Measurements from ENCODE around the gene ADARB2.

The ADARB2 gene

GRCh38 chr10:1531883-1532597 lies 205.3 kb downstream of the ADARB2 start:
- H3K9me3 Mint-ChIP-seq = no peaks in the 10 kb centered on the region
- H3K36me3 Mint-ChIP-seq (ENCODE audit: insufficient read depth) = no peaks in the 10 kb centered on the region
- no peak overlapping the region for H3K27ac Mint-ChIP-seq
- DNase-seq = no peak
- no peak overlapping the region for H3K4me3 Mint-ChIP-seq
- no peaks in the 10 kb centered on the region for H3K4me1 Mint-ChIP-seq (ENCODE audit: low read depth in 2 of 2)
- H3K27me3 Mint-ChIP-seq = peaks cover 42 to 60% of the 10 kb centered on the region in 2 donors
- ATAC-seq (replicated peaks) = no peak

- no peak for ATAC-seq (replicated peaks)
- DNase-seq = no peak
- Mint-ChIP-seq H3K27ac (no peak overlapping the region), H3K36me3 (ENCODE audit: insufficient read depth) (no peaks in the 10 kb centered on the region), H3K9me3 (no peaks in the 10 kb centered on the region), H3K4me3 (no peak overlapping the region), H3K27me3 (peaks cover 42 to 63% of the 10 kb centered on the region in 2 donors), H3K4me1 (ENCODE audit: low read depth in 2 of 2) (no peaks in the 10 kb centered on the region)
Observed at GRCh38 chr10:1530871-1531517, 206.3 kb downstream of the ADARB2 start.

DNA sequence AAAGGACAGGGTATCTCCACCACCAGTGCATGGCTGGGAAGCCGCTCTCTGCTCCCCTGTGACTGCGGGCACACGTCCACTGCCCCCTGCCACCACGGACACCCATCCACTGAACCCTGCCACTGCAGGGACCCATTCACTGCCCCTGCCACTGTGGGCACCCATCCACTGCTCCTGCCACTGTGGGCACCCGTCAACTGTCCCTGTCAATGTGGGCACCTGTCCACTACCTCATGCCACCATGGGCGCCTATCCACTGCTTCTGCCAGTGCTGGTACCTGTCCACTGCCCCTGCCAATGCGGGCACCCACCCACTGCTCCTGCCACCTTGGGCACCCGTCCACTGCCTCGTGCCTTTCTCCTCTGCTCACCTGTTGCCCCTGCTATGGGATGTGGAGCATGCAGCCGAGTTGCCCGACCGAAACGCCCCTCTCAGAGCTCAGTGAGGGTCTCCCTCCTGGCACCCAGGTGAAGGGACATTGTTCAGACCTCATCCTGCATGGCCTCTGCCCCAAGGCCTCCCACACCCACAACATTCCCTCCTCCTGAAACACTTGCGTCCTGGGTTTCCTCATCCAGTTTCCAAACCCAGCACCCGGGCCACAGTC lies 207.4 kb downstream of the ADARB2 start:
- ATAC-seq (replicated peaks) = no peak
- no peaks in the 10 kb centered on the region for H3K36me3 Mint-ChIP-seq (ENCODE audit: insufficient read depth)
- no peak for DNase-seq
- H3K27me3 Mint-ChIP-seq = peaks cover 53 to 65% of the 10 kb centered on the region in 2 donors
- no peaks in the 10 kb centered on the region for H3K9me3 Mint-ChIP-seq
- no peak overlapping the region for H3K27ac Mint-ChIP-seq
- no peak overlapping the region for H3K4me3 Mint-ChIP-seq
- no peaks in the 10 kb centered on the region for H3K4me1 Mint-ChIP-seq (ENCODE audit: low read depth in 2 of 2)

DNA sequence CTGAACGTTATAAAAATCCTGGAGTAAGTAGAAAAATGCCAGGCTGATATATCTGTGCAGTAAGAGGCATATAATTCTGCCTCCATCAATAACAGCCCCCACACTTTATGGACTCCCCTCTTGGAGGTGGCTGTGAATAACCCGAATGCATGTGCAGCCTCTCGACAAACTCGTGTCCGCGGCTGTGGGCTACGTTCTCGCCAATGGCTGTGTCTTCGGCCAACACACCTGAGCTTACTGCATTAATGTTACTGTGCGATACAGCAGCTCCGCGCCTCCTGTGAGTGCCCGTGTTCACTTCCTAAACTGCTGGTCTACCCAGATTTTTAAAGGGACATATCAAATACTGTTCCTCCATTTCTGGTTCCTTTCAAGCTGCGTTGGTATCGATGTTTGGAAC lies 209.4 kb downstream of the ADARB2 start:
- Mint-ChIP-seq H3K4me1 (ENCODE audit: low read depth in 2 of 2) (no peaks in the 10 kb centered on the region), H3K27ac (no peak overlapping the region), H3K36me3 (ENCODE audit: insufficient read depth) (no peaks in the 10 kb centered on the region), H3K27me3 (peaks cover 48 to 56% of the 10 kb centered on the region in 2 donors), H3K4me3 (no peak overlapping the region), H3K9me3 (no peaks in the 10 kb centered on the region)
- no peak for DNase-seq
- ATAC-seq (replicated peaks) = no peak

DNA sequence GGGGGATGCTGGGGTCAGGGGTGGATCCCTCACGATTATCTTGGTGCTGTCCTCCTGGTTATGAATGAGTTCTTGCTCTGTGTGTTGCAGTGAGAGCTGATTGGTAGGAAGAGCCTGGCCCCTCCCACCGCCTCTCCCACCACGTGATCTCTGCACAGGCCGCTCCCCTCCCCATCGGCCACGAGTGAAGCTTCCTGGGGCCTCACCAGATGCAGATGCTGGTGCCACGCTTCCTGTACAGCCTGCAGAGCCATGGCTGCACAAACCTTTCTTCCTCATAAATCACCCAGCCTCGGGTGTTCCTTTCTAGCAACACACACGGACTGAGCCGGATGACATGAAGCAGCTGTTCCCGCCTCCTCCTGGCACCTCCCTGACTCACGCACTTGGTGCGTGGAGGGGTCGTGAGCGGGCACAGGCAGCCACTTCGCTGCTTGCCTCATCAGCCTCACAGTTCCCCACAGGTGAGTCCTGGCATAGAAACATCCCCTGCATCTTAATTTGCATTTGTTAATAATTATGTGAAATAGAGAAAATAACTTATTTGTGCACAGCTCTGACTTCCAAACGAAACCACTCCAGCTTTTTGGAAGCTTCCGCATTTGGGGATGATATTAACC lies 210.8 kb downstream of the ADARB2 start:
- ATAC-seq (replicated peaks) (no peak), DNase-seq (no peak)
- no peaks in the 10 kb centered on the region for H3K36me3 Mint-ChIP-seq (ENCODE audit: insufficient read depth)
- H3K27ac Mint-ChIP-seq = no peak overlapping the region
- peaks cover 46 to 50% of the 10 kb centered on the region in 2 donors for H3K27me3 Mint-ChIP-seq
- H3K4me1 Mint-ChIP-seq (ENCODE audit: low read depth in 2 of 2) = no peaks in the 10 kb centered on the region
- no peaks in the 10 kb centered on the region for H3K9me3 Mint-ChIP-seq
- no peak overlapping the region for H3K4me3 Mint-ChIP-seq

GRCh38 chr10:1525354-1526162 lies 211.8 kb downstream of the ADARB2 start:
- H3K27me3 Mint-ChIP-seq = peaks cover 42 to 45% of the 10 kb centered on the region in 2 donors
- H3K27ac Mint-ChIP-seq = no peak overlapping the region
- H3K4me1 Mint-ChIP-seq (ENCODE audit: low read depth in 2 of 2) = no peaks in the 10 kb centered on the region
- no peaks in the 10 kb centered on the region for H3K36me3 Mint-ChIP-seq (ENCODE audit: insufficient read depth)
- no peak overlapping the region for H3K4me3 Mint-ChIP-seq
- no peaks in the 10 kb centered on the region for H3K9me3 Mint-ChIP-seq
- no peak for DNase-seq
- no peak for ATAC-seq (replicated peaks)

DNA sequence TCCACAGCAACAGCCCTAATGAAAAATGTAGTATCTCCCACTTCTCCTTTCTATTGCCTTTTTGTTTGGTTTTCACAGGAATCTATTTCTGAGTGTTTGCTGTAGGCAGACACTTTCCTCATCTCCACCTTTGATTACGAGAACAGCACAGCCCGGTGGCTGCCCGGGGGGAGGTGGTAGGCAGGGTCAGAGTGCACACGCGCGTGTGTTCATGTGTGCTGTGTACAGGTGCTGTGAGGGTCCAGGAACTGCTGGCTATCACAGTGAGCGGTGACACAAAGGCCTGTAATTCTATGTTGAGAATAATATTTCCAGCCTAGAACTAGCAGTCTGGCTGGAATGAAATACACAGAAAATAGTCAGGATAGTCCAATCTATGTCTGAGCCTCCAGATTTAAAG lies 212.8 kb downstream of the ADARB2 start:
- no peak for ATAC-seq (replicated peaks)
- peaks cover 31 to 35% of the 10 kb centered on the region in 2 donors for H3K27me3 Mint-ChIP-seq
- H3K4me1 Mint-ChIP-seq (ENCODE audit: low read depth in 2 of 2) = no peaks in the 10 kb centered on the region
- no peaks in the 10 kb centered on the region for H3K9me3 Mint-ChIP-seq
- no peak for DNase-seq
- H3K36me3 Mint-ChIP-seq (ENCODE audit: insufficient read depth) = no peaks in the 10 kb centered on the region
- H3K4me3 Mint-ChIP-seq = no peak overlapping the region
- no peak overlapping the region for H3K27ac Mint-ChIP-seq

DNA sequence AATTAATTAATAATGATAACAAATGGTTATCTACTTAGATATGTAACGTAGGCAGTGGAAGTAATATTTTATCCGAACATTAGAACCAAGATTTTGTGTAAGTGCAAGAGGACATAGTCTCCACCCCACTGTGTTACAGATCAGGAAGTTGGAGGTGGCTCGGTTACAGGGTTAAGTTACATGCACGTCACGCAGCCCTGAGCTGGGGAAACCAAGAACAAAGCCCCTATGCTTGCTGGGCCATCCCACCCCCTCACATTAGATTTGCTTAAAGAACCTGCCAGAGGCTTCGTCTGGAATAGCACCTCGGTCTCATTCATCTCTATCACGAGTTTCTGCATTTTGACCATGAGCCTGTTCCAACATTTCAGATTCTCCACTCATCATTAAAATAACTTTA lies 214.1 kb downstream of the ADARB2 start:
- no peak for DNase-seq
- Mint-ChIP-seq H3K4me3 (no peak overlapping the region), H3K27me3 (peaks cover 22 to 24% of the 10 kb centered on the region in 2 donors), H3K27ac (no peak overlapping the region), H3K4me1 (ENCODE audit: low read depth in 2 of 2) (no peaks in the 10 kb centered on the region), H3K9me3 (no peaks in the 10 kb centered on the region), H3K36me3 (ENCODE audit: insufficient read depth) (no peaks in the 10 kb centered on the region)
- no peak for ATAC-seq (replicated peaks)

GRCh38 chr10:1522237-1522636 lies 215.1 kb downstream of the ADARB2 start:
- DNase-seq (no peak), ATAC-seq (replicated peaks) (no peak)
- Mint-ChIP-seq H3K4me3 (no peak overlapping the region), H3K4me1 (ENCODE audit: low read depth in 2 of 2) (no peaks in the 10 kb centered on the region), H3K36me3 (ENCODE audit: insufficient read depth) (no peaks in the 10 kb centered on the region), H3K27ac (no peak overlapping the region), H3K9me3 (no peaks in the 10 kb centered on the region), H3K27me3 (peaks cover 19 to 27% of the 10 kb centered on the region in 2 donors)

DNA sequence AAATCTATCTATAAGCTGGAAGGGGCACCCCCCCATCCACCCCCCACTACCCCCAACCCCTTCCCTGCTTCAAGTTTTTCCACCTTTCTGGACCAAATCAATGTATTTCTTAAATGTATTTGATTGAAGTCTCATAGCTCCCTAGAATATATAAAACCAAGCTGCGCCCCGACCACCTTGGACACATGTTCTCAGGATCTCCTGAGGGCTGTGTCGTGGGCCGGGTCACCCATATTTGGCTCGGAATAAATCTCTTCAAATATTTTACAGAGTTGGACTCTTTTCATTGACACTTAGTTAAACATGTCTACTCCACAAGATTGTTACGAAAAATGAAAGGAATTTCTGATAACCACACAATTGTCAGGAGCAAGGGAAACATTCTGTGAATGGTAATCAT lies 215.6 kb downstream of the ADARB2 start:
- ATAC-seq (replicated peaks) (no peak), DNase-seq (no peak)
- Mint-ChIP-seq H3K27ac (no peak overlapping the region), H3K4me3 (no peak overlapping the region), H3K4me1 (ENCODE audit: low read depth in 2 of 2) (no peaks in the 10 kb centered on the region), H3K36me3 (ENCODE audit: insufficient read depth) (no peaks in the 10 kb centered on the region), H3K9me3 (no peaks in the 10 kb centered on the region), H3K27me3 (peaks cover 17 to 32% of the 10 kb centered on the region in 2 donors)

- Mint-ChIP-seq H3K27ac (no peak overlapping the region), H3K9me3 (no peaks in the 10 kb centered on the region), H3K27me3 (peaks cover 17 to 35% of the 10 kb centered on the region in 2 donors), H3K4me3 (no peak overlapping the region), H3K36me3 (ENCODE audit: insufficient read depth) (no peaks in the 10 kb centered on the region), H3K4me1 (ENCODE audit: low read depth in 2 of 2) (no peaks in the 10 kb centered on the region)
- DNase-seq (no peak), ATAC-seq (replicated peaks) (no peak)
Observed at GRCh38 chr10:1520909-1521565, 216.3 kb downstream of the ADARB2 start.

- no peak for DNase-seq
- Mint-ChIP-seq H3K36me3 (ENCODE audit: insufficient read depth) (no peaks in the 10 kb centered on the region), H3K27ac (no peak overlapping the region), H3K4me1 (ENCODE audit: low read depth in 2 of 2) (no peaks in the 10 kb centered on the region), H3K4me3 (no peak overlapping the region), H3K27me3 (peaks cover 15 to 41% of the 10 kb centered on the region in 2 donors), H3K9me3 (no peaks in the 10 kb centered on the region)
- no peak for ATAC-seq (replicated peaks)
Observed at GRCh38 chr10:1519391-1519790, 217.9 kb downstream of the ADARB2 start.

- Mint-ChIP-seq H3K27ac (no peak overlapping the region), H3K4me3 (no peak overlapping the region), H3K36me3 (ENCODE audit: insufficient read depth) (no peaks in the 10 kb centered on the region), H3K9me3 (no peaks in the 10 kb centered on the region), H3K27me3 (peaks cover 14 to 55% of the 10 kb centered on the region in 2 donors), H3K4me1 (ENCODE audit: low read depth in 2 of 2) (no peaks in the 10 kb centered on the region)
- ATAC-seq (replicated peaks) (no peak), DNase-seq (no peak)
Observed at GRCh38 chr10:1517684-1518083, 219.6 kb downstream of the ADARB2 start.
